Esophagus (tissue), 2 donors: ENCODE measurements around the gene GLTP. TPM values are rescaled to one million over a fixed set of nuclear protein-coding genes. Genes with fewer than 3 reads are reported as not detected.
A peak's percentile ranks its signal among the peaks of the same experiment; 100 is the strongest.

Source experiments
- H3K27ac ChIP-seq, 2 donors: one replicate each; pipeline ENCODE4 v1.5.1; 2013; ENCODE audit warnings: low read depth in 2 of 2, mild to moderate bottlenecking in 2 of 2, inconsistent platforms in 1 of 2, low read length in 1 of 2, moderate library complexity in 1 of 2
- H3K27me3 ChIP-seq, 2 donors: one replicate each; pipeline ENCODE4 v1.6.1; 2013; ENCODE audit warnings: low read length in 2 of 2, control low read depth in 1 of 2, mild to moderate bottlenecking in 1 of 2; ENCODE audit not compliant: insufficient read depth in 2 of 2, control insufficient read depth in 1 of 2
- H3K36me3 ChIP-seq, 2 donors: one replicate each; pipeline ENCODE4 v1.6.1; 2013; ENCODE audit warnings: low read length in 1 of 2; ENCODE audit not compliant: control insufficient read depth in 2 of 2, insufficient read depth in 2 of 2
- H3K4me1 ChIP-seq, 2 donors: one replicate each; pipeline ENCODE4 v1.6.1; 2013; ENCODE audit warnings: low read length in 1 of 2; ENCODE audit not compliant: control insufficient read depth in 2 of 2, insufficient read depth in 2 of 2
- H3K4me3 ChIP-seq, 2 donors: one replicate each; pipeline ENCODE4 v1.5.1; 2013; ENCODE audit warnings: low read length in 2 of 2, mild to moderate bottlenecking in 2 of 2, low read depth in 1 of 2, moderate library complexity in 1 of 2
- H3K9me3 ChIP-seq, 2 donors: one replicate each; pipeline ENCODE4 v1.6.1; 2013; ENCODE audit warnings: mild to moderate bottlenecking in 2 of 2, low read depth in 1 of 2, low read length in 1 of 2, moderate library complexity in 1 of 2; ENCODE audit not compliant: control insufficient read depth in 2 of 2, insufficient read depth in 1 of 2
- WGBS, 2 donors: extraction: QIAGEN DNeasy Blood & Tissue Kit; methylation state at CpG; one replicate each; pipeline ENCODE4 v1.1.7; 2013; 5-methylcytosine and 5-hydroxymethylcytosine counted together
- polyA plus RNA-seq, 2 donors: library from polyadenylated mRNA; stranded (reverse); fragments of 200-250 nt; gene quantifications; one replicate each; pipeline ENCODE4 v1.2.3, GENCODE V29; 2013
- donor health status: healthy with polysubstance abuse.
- donor health status: Bipolar disorder and iron deficiency.

The GLTP gene
- polyA plus RNA-seq, 2 donors: 270 to 383 TPM

- Histone ChIP-seq H3K4me3 (no peak overlapping the region), H3K4me1 (no peaks in the 10 kb centered on the region), H3K27me3 (no peaks in the 10 kb centered on the region), H3K27ac (no peak overlapping the region), H3K9me3 (no peaks in the 10 kb centered on the region), H3K36me3 (peaks cover 2 to 14% of the 10 kb centered on the region in 2 donors)
- WGBS, 2 donors: 72 to 92% methylated on average over 5 of the region's 5 CpGs
Observed at GRCh38 chr12:109923038-109923437, 42.7 kb upstream of the GLTP start.

- no peaks in the 10 kb centered on the region for H3K4me1 ChIP-seq
Observed at GRCh38 chr12:109921982-109922381, 41.6 kb upstream of the GLTP start.

GRCh38 chr12:109920261-109920780, 40.0 kb upstream of the GLTP start:
- peaks cover 6 to 26% of the 10 kb centered on the region in 2 donors for H3K36me3 ChIP-seq
- 92% methylated on average over 11 of the region's 11 CpGs for WGBS, 2 donors

More at GRCh38 chr12:109921982-109922381, 41.6 kb upstream of the GLTP start:
- Histone ChIP-seq H3K36me3 (peaks cover 5 to 18% of the 10 kb centered on the region in 2 donors), H3K4me3 (no peak overlapping the region), H3K9me3 (no peaks in the 10 kb centered on the region), H3K27me3 (no peaks in the 10 kb centered on the region), H3K27ac (no peak overlapping the region)
- WGBS, 2 donors: 78 to 79% methylated on average over 4 of the region's 4 CpGs

GRCh38 chr12:109919456-109919855, 39.1 kb upstream of the GLTP start:
- Histone ChIP-seq H3K9me3 (no peaks in the 10 kb centered on the region), H3K4me1 (peaks cover 0 to 9% of the 10 kb centered on the region in 2 donors), H3K36me3 (peaks cover 6 to 35% of the 10 kb centered on the region in 2 donors), H3K4me3 (no peak overlapping the region), H3K27me3 (no peaks in the 10 kb centered on the region), H3K27ac (no peak overlapping the region)
- WGBS, 2 donors: 78 to 79% methylated on average over 10 of the region's 10 CpGs

More at GRCh38 chr12:109920261-109920780, 40.0 kb upstream of the GLTP start:
- Histone ChIP-seq H3K27me3 (no peaks in the 10 kb centered on the region), H3K4me1 (peaks cover 0 to 5% of the 10 kb centered on the region in 2 donors), H3K4me3 (no peak overlapping the region), H3K27ac (no peak overlapping the region), H3K9me3 (no peaks in the 10 kb centered on the region)

- Histone ChIP-seq H3K9me3 (no peaks in the 10 kb centered on the region), H3K27ac (peak overlapping the region in 1 of 2 donors; percentile 62), H3K4me3 (no peak overlapping the region), H3K4me1 (peaks cover 0 to 9% of the 10 kb centered on the region in 2 donors), H3K27me3 (no peaks in the 10 kb centered on the region), H3K36me3 (peaks cover 6 to 42% of the 10 kb centered on the region in 2 donors)
- WGBS, 2 donors: 85 to 86% methylated on average over 4 of the region's 4 CpGs
Observed at GRCh38 chr12:109916045-109916444, 35.7 kb upstream of the GLTP start.

- Histone ChIP-seq H3K36me3 (peaks cover 6 to 44% of the 10 kb centered on the region in 2 donors), H3K9me3 (no peaks in the 10 kb centered on the region), H3K4me3 (no peak overlapping the region), H3K27ac (peak overlapping the region; percentile 47 to 65), H3K4me1 (peaks cover 0 to 9% of the 10 kb centered on the region in 2 donors), H3K27me3 (no peaks in the 10 kb centered on the region)
- 69 to 70% methylated on average over 24 to 26 of the region's 26 CpGs for WGBS, 2 donors
Observed at GRCh38 chr12:109915171-109916040, 35.1 kb upstream of the GLTP start.

- Histone ChIP-seq H3K9me3 (no peaks in the 10 kb centered on the region), H3K27ac (peak overlapping the region in 1 of 2 donors; percentile 65), H3K36me3 (peaks cover 6 to 43% of the 10 kb centered on the region in 2 donors), H3K4me3 (no peak overlapping the region), H3K4me1 (peaks cover 0 to 9% of the 10 kb centered on the region in 2 donors), H3K27me3 (no peaks in the 10 kb centered on the region)
- 89 to 92% methylated on average over 16 of the region's 16 CpGs for WGBS, 2 donors
Observed at GRCh38 chr12:109914461-109914860, 34.1 kb upstream of the GLTP start.

GRCh38 chr12:109912855-109913321, 32.5 kb upstream of the GLTP start:
- Histone ChIP-seq H3K27me3 (no peaks in the 10 kb centered on the region), H3K27ac (no peak overlapping the region), H3K36me3 (peaks cover 3 to 53% of the 10 kb centered on the region in 2 donors), H3K9me3 (no peaks in the 10 kb centered on the region), H3K4me1 (peaks cover 0 to 9% of the 10 kb centered on the region in 2 donors), H3K4me3 (no peak overlapping the region)
- WGBS, 2 donors: 84 to 87% methylated on average over 12 of the region's 12 CpGs

GRCh38 chr12:109910969-109911348, 30.6 kb upstream of the GLTP start:
- WGBS, 2 donors: 80% methylated on average over 12 of the region's 12 CpGs
- H3K4me1 ChIP-seq: peaks cover 0 to 9% of the 10 kb centered on the region in 2 donors
- no peaks in the 10 kb centered on the region for H3K27me3 ChIP-seq
- H3K27ac ChIP-seq: no peak overlapping the region
- no peaks in the 10 kb centered on the region for H3K9me3 ChIP-seq
- no peak overlapping the region for H3K4me3 ChIP-seq
- H3K36me3 ChIP-seq: peaks cover 14 to 53% of the 10 kb centered on the region in 2 donors
